GM19240 (cell line): Measurements from ENCODE around the gene L3MBTL1.

Experiments used
- DNase-seq: peaks from one replicate; pipeline ENCODE4 v3.0.0; 2011; ENCODE audit warnings: low spot score; ENCODE audit not compliant: insufficient read length

The L3MBTL1 gene

GRCh38 chr20:43507150-43508080, at the start of gene L3MBTL1:
TSS of gene L3MBTL1 (plus strand) at chr20:43507697. CDS start at chr20:43513504, 5,807 bp downstream.
- no peak for DNase-seq

GRCh38 chr20:43458422-43458924, 49.0 kb upstream of the L3MBTL1 start:
- DNase-seq, result no peak

GRCh38 chr20:43459022-43459942, 48.2 kb upstream of the L3MBTL1 start:
- no peak for DNase-seq

GRCh38 chr20:43460172-43460829, 47.2 kb upstream of the L3MBTL1 start:
- no peak for DNase-seq

GRCh38 chr20:43460830-43461200, 46.7 kb upstream of the L3MBTL1 start:
- no peak for DNase-seq

- DNase-seq, result no peak
Measured at GRCh38 chr20:43461894-43462659, 45.4 kb upstream of the L3MBTL1 start.

- DNase-seq, result no peak
Measured at GRCh38 chr20:43462660-43463526, 44.6 kb upstream of the L3MBTL1 start.

GRCh38 chr20:43463527-43464218, 43.8 kb upstream of the L3MBTL1 start:
- no peak for DNase-seq

GRCh38 chr20:43464219-43464790, 43.2 kb upstream of the L3MBTL1 start:
- no peak for DNase-seq

- no peak for DNase-seq
Measured at GRCh38 chr20:43465625-43465943, 41.9 kb upstream of the L3MBTL1 start.

- no peak for DNase-seq
Measured at GRCh38 chr20:43467589-43467988, 39.9 kb upstream of the L3MBTL1 start.

GRCh38 chr20:43472671-43473380, 34.7 kb upstream of the L3MBTL1 start:
- no peak for DNase-seq

- DNase-seq, result no peak
Measured at GRCh38 chr20:43473381-43473704, 34.2 kb upstream of the L3MBTL1 start.

- no peak for DNase-seq
Measured at GRCh38 chr20:43477193-43477592, 30.3 kb upstream of the L3MBTL1 start.

GRCh38 chr20:43477619-43478018, 29.9 kb upstream of the L3MBTL1 start:
- DNase-seq, result no peak

GRCh38 chr20:43490038-43490437, 17.5 kb upstream of the L3MBTL1 start:
- DNase-seq, result no peak

- no peak for DNase-seq
Measured at GRCh38 chr20:43492101-43492500, 15.4 kb upstream of the L3MBTL1 start.

GRCh38 chr20:43495388-43495787, 12.1 kb upstream of the L3MBTL1 start:
- no peak for DNase-seq
